Nephron (organoid): ENCODE data around the gene TEX35.
A peak's percentile ranks its signal among the peaks of the same experiment; 100 is the strongest.

Experiments
- H3K27ac Mint-ChIP-seq, 3 experiments: 2 replicates each; pipeline ENCODE4 v1.8.0; 2020; ENCODE audit warnings: mixed read lengths in 3 of 3, mild to moderate bottlenecking in 2 of 3, moderate library complexity in 1 of 3
- H3K27me3 Mint-ChIP-seq: 2 replicates; pipeline ENCODE4 v1.8.0; 2021; ENCODE audit warnings: low read depth, mild to moderate bottlenecking, moderate library complexity, mixed read lengths
- H3K36me3 Mint-ChIP-seq: 2 replicates; pipeline ENCODE4 v1.8.0; 2020; ENCODE audit warnings: low read depth, mixed read lengths
- H3K4me1 Mint-ChIP-seq: 2 replicates; pipeline ENCODE4 v1.8.0; 2020; ENCODE audit warnings: mixed read lengths
- H3K4me3 Mint-ChIP-seq, 3 experiments: 2 replicates each; pipeline ENCODE4 v1.8.0; 2020; ENCODE audit warnings: mild to moderate bottlenecking in 3 of 3, mixed read lengths in 3 of 3, moderate library complexity in 2 of 3
- H3K9me3 Mint-ChIP-seq: 2 replicates; pipeline ENCODE4 v1.8.0; 2020; ENCODE audit warnings: mixed read lengths
- TF ChIP-seq, protein P1 (sequence below), 3 experiments: fragments of 200-600 bp; sonication (generic); IDR thresholded peaks; one replicate each; pipeline ENCODE4 v1.5.0; 2021; ENCODE audit warnings: antibody characterized with exemption in 3 of 3; ENCODE audit not compliant: unreplicated experiment in 3 of 3

The TEX35 gene

DNA sequence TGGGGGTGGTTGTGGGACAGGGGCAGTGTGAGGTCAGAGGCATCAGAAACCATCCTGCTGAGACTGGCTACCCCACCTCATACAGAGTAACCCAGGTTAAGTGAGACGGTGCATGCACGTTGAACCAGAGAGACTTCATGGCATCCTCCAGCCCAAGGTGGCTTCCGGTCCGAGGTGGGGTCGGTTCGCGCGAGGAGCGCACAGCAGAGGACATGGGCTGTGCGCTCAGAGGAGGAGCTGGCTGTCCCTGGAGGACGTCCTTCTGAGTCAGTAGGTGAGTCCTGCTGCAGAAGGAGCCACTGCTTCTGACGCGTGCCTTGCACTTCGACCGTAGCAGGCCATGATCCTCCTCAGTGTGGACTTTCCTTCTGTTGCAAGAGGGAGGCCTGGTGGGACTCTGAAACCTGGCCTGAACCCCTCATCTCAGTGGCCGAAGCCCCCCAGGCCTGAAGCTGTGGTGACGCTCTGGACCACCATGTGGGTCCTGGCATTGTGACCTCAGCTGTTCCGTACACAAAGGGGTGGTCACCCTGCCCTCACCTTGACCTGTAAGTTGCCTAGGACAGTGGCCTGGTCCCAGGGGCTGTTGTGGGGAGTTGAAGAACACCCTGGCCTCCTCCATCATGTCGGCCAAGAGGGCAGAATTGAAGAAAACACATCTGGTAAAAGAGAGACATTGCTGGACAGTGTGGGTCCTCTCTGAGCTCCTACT is at the start of gene TEX35:
Gene TEX35, plus strand, starts transcription at position 544 of the 712 bp plus-strand sequence. Its CDS starts 80 bp downstream, at position 624.
- H3K4me3 Mint-ChIP-seq = no peak within 1 kb of the TSS
- H3K4me1 Mint-ChIP-seq = peaks cover 28% of the 10 kb centered on the region
- peak within 1 kb of the TSS in 2 of 3 experiments; percentile 24 to 30 for H3K27ac Mint-ChIP-seq
- H3K27me3 Mint-ChIP-seq = peaks cover 7% of the 10 kb centered on the region
- H3K9me3 Mint-ChIP-seq = no peaks in the 10 kb centered on the region
- H3K36me3 Mint-ChIP-seq = no peaks in the 10 kb centered on the region
- TF ChIP-seq, protein P1, sequence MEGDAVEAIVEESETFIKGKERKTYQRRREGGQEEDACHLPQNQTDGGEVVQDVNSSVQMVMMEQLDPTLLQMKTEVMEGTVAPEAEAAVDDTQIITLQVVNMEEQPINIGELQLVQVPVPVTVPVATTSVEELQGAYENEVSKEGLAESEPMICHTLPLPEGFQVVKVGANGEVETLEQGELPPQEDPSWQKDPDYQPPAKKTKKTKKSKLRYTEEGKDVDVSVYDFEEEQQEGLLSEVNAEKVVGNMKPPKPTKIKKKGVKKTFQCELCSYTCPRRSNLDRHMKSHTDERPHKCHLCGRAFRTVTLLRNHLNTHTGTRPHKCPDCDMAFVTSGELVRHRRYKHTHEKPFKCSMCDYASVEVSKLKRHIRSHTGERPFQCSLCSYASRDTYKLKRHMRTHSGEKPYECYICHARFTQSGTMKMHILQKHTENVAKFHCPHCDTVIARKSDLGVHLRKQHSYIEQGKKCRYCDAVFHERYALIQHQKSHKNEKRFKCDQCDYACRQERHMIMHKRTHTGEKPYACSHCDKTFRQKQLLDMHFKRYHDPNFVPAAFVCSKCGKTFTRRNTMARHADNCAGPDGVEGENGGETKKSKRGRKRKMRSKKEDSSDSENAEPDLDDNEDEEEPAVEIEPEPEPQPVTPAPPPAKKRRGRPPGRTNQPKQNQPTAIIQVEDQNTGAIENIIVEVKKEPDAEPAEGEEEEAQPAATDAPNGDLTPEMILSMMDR (IDR thresholded peaks at IDR 0.05; ENCODE audit: unreplicated experiment in 3 of 3) = no peak

DNA sequence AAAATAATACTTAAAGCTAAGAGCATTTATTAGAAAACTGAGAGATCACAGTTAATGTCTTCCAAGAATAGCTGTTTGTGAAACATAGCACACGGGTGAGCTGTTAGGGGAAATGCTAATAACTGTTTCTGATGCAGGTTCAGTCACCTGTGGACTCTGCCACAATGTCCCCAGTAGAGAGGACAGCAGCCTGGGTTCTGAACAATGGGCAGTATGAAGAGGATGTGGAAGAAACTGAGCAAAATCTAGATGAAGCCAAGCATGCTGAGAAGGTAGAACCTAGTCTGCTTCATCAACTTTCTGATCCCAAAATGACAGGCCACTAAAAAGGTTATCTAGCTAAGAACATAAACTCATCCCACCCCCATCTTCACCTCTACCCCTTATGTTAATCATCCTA is 48.8 kb upstream of the TEX35 start:
- H3K36me3 Mint-ChIP-seq = peaks cover 29% of the 10 kb centered on the region
- no peaks in the 10 kb centered on the region for H3K4me1 Mint-ChIP-seq
- TF ChIP-seq, protein P1 (IDR thresholded peaks at IDR 0.05; ENCODE audit: unreplicated experiment in 3 of 3) = no peak
- H3K27ac Mint-ChIP-seq = no peak overlapping the region
- no peaks in the 10 kb centered on the region for H3K27me3 Mint-ChIP-seq
- H3K4me3 Mint-ChIP-seq = no peak overlapping the region
- H3K9me3 Mint-ChIP-seq = no peaks in the 10 kb centered on the region

DNA sequence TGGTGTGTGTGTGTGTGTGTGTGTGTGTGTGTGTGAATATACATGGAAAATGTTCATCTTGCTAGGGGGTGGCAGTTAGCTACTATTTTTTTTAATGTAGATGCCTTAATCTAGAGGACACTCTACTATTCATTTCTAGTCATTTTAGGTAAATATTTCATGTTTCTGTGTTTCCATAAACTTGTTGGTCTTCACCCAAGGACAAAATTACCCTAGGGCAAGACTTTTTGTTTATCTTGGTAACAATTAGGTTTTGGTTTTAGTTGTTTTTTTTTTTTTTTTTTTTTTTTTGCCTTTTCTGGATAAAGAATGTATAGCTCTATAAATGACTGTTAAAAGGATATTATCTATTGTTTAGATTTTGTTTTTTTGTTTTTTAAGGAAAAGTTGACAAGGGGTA is 48.3 kb upstream of the TEX35 start:
- TF ChIP-seq, protein P1 (IDR thresholded peaks at IDR 0.05; ENCODE audit: unreplicated experiment in 3 of 3) = no peak
- H3K9me3 Mint-ChIP-seq = no peaks in the 10 kb centered on the region
- H3K27me3 Mint-ChIP-seq = no peaks in the 10 kb centered on the region
- no peak overlapping the region for H3K27ac Mint-ChIP-seq
- no peaks in the 10 kb centered on the region for H3K4me1 Mint-ChIP-seq
- H3K4me3 Mint-ChIP-seq = no peak overlapping the region
- peaks cover 29% of the 10 kb centered on the region for H3K36me3 Mint-ChIP-seq

DNA sequence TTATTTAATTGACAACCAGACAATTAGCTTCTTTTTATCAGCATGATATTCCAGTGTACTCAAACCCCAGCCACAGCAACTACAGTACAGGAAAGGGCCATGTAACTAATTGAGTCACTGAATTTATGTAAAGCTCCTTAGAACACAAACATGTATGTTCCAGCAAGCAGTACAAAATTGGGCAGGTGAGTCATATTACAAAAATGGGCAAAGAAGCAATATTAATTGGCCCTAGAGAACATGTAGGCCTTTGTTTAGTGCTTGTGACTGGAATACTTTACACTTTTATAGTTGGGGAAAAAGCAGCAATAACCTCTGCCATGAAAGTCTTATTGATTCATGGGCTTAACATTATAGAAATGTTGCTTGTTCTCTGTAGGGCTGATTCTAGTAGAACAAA is 47.9 kb upstream of the TEX35 start:
- Mint-ChIP-seq H3K27ac (no peak overlapping the region), H3K4me1 (peaks cover under 1% of the 10 kb centered on the region), H3K4me3 (no peak overlapping the region), H3K9me3 (no peaks in the 10 kb centered on the region), H3K36me3 (peaks cover 29% of the 10 kb centered on the region), H3K27me3 (no peaks in the 10 kb centered on the region)
- TF ChIP-seq, protein P1 (IDR thresholded peaks at IDR 0.05; ENCODE audit: unreplicated experiment in 3 of 3) = no peak

DNA sequence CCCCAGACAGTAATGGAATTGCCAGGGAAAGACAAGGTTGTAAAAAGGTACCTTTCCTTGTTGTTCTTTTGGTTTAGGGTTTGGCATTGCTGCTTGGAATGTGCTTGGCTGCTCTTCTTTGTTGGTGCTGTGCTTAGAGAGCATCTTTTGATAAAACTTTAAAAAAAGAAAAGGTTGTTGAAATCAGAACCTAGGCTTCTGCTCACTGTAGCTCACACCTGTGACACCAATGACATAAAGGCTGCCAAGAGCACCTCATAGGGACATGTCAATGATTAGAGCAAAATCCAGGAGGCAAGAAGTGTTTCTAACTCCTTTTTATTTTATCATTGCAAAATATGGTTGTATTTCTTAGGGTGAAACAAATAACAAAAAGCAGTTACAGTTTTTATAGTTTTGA is 45.1 kb upstream of the TEX35 start:
- peaks cover 33% of the 10 kb centered on the region for H3K36me3 Mint-ChIP-seq
- H3K4me3 Mint-ChIP-seq = no peak overlapping the region
- H3K9me3 Mint-ChIP-seq = no peaks in the 10 kb centered on the region
- TF ChIP-seq, protein P1 (IDR thresholded peaks at IDR 0.05; ENCODE audit: unreplicated experiment in 3 of 3) = no peak
- H3K4me1 Mint-ChIP-seq = peaks cover 15% of the 10 kb centered on the region
- no peaks in the 10 kb centered on the region for H3K27me3 Mint-ChIP-seq
- H3K27ac Mint-ChIP-seq = no peak overlapping the region

DNA sequence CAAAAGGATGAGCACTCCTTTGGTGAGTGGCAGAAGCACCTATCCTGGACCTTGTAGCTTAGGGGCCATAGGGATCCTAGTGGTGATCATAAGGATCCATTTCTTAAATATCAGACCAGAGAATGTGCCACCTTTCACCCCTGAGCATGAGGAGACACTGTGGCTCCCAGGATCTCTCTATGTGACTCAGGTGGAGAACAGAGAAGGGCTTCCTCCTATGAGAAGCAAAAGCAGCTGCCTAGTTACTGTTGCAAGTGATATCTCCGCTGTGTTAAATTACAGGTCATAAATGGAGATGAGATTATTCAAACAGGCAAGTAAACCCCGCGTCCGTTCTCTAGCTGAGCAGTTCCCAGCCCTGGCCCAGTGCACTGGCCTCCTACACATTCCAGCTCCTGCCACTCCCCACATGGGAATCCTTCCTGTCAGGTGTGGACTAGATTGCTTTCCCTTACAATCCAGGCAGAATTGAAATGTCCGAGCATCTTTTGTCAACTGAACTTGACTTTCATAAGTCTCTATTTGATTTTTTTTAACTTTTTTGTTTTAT is 42.4 kb upstream of the TEX35 start:
- Mint-ChIP-seq H3K4me1 (peaks cover 15% of the 10 kb centered on the region), H3K9me3 (no peaks in the 10 kb centered on the region), H3K4me3 (peak overlapping the region in 1 of 3 experiments; percentile 24), H3K27ac (peak overlapping the region; percentile 72 to 93 (median 80)), H3K27me3 (no peaks in the 10 kb centered on the region), H3K36me3 (peaks cover 41% of the 10 kb centered on the region)
- TF ChIP-seq, protein P1 (IDR thresholded peaks at IDR 0.05; ENCODE audit: unreplicated experiment in 3 of 3) = no peak
